IMR-90 (cell line): ENCODE measurements around the gene RAI1. TPM values are rescaled to one million over a fixed set of nuclear protein-coding genes. Genes with fewer than 3 reads are reported as not detected.

ENCODE experiments used
- ATAC-seq: fragments of 200-7000 bp; cut with Tn5 transposase; 2 replicates; pipeline ENCODE4 v1.9.1; 2020; ENCODE audit warnings: low read depth, mild to moderate bottlenecking, moderate library complexity
- BruUV-seq: library from RNA; stranded (reverse); fragments of 400-500 nt; replicated peaks from 2 replicates; lab custom pipeline; 2021; lab: Mats Ljungman, UMichigan
- CTCF ChIA-PET: fragments of 300-600 bp; formaldehyde crosslinking; extraction: SDS; loops from one replicate; lab custom pipeline; 2021; ENCODE audit warnings: antibody characterized with exemption; lab: Yijun Ruan, JAX
- POLR2A ChIA-PET: fragments of 300-600 bp; sonication (Branson Sonifier 250); formaldehyde crosslinking; loops from one replicate; lab custom pipeline; 2022; ENCODE audit warnings: antibody characterized with exemption; ENCODE audit not compliant: unreplicated experiment; lab: Charles Lee
- DNase-seq: peaks from one replicate; pipeline ENCODE4 v3.0.0; 2013
- H2AFZ ChIP-seq: replicated peaks from 2 replicates; pipeline ENCODE3; 2013; ENCODE audit warnings: low read length, mild to moderate bottlenecking; ENCODE audit not compliant: poor library complexity
- H2AK5ac ChIP-seq: 2 replicates; pipeline ENCODE4 v1.6.1; 2013; ENCODE audit warnings: low read depth, low read length, inconsistent platforms
- H2AK9ac ChIP-seq: replicated peaks from 2 replicates; pipeline ENCODE3; 2013; ENCODE audit warnings: mild to moderate bottlenecking, low read depth, low read length, moderate library complexity; ENCODE audit not compliant: poor library complexity
- H2BK120ac ChIP-seq: 2 replicates; pipeline ENCODE4 v1.6.1; 2013; ENCODE audit warnings: low read depth, low read length, inconsistent platforms
- H2BK15ac ChIP-seq: 3 replicates; pipeline ENCODE4 v1.6.1; 2013; ENCODE audit warnings: low read depth, low read length, inconsistent platforms
- H2BK20ac ChIP-seq: 2 replicates; pipeline ENCODE4 v1.6.1; 2013; ENCODE audit warnings: low read depth, mild to moderate bottlenecking, inconsistent platforms, low read length, moderate library complexity
- H2BK5ac ChIP-seq: 2 replicates; pipeline ENCODE4 v1.6.1; 2013; ENCODE audit warnings: mild to moderate bottlenecking, low read depth, low read length, inconsistent platforms; ENCODE audit not compliant: poor library complexity, severe bottlenecking
- H3K14ac ChIP-seq: replicated peaks from 2 replicates; pipeline ENCODE4 v1.6.1; 2013; ENCODE audit warnings: low read depth, low read length, inconsistent platforms
- H3K18ac ChIP-seq: 2 replicates; pipeline ENCODE4 v1.6.1; 2013; ENCODE audit warnings: low read depth, low read length, control low read depth
- H3K23ac ChIP-seq: 2 replicates; pipeline ENCODE4 v1.6.1; 2013; ENCODE audit warnings: low read depth, low read length, inconsistent platforms
- H3K27ac ChIP-seq: 2 replicates; pipeline ENCODE4 v1.5.1; 2013; ENCODE audit warnings: mild to moderate bottlenecking, control low read depth, low read length; ENCODE audit not compliant: insufficient read depth
- H3K27me3 ChIP-seq: 2 replicates; pipeline ENCODE4 v1.6.1; 2013; ENCODE audit warnings: low read length; ENCODE audit not compliant: control insufficient read depth, insufficient read depth
- H3K36me3 ChIP-seq: 2 replicates; pipeline ENCODE4 v1.6.1; 2013; ENCODE audit warnings: low read length, mixed read lengths; ENCODE audit not compliant: control insufficient read depth, insufficient read depth
- H3K4ac ChIP-seq: 2 replicates; pipeline ENCODE4 v1.6.1; 2013; ENCODE audit warnings: low read depth, low read length, inconsistent platforms
- H3K4me1 ChIP-seq: 2 replicates; pipeline ENCODE4 v1.6.1; 2013; ENCODE audit warnings: low read length, mixed read lengths; ENCODE audit not compliant: control insufficient read depth, insufficient read depth
- H3K4me2 ChIP-seq: 2 replicates; pipeline ENCODE4 v1.6.1; 2013; ENCODE audit warnings: low read depth, mild to moderate bottlenecking, control low read depth, low read length, moderate library complexity
- H3K4me3 ChIP-seq: 2 replicates; pipeline ENCODE4 v1.5.1; 2013; ENCODE audit warnings: low read depth, mild to moderate bottlenecking, control low read depth, low read length, moderate library complexity; ENCODE audit not compliant: insufficient read depth
- H3K56ac ChIP-seq: 2 replicates; pipeline ENCODE4 v1.6.1; 2013; ENCODE audit warnings: low read length, inconsistent platforms; ENCODE audit not compliant: insufficient read depth; ENCODE audit errors: extremely low read depth
- H3K79me1 ChIP-seq, 2 experiments: 2 replicates each; pipeline ENCODE4 v1.6.1; 2013; ENCODE audit warnings: low read length in 2 of 2, inconsistent platforms in 1 of 2, low read depth in 1 of 2
- H3K9ac ChIP-seq: 2 replicates; pipeline ENCODE4 v1.6.1; 2013; ENCODE audit warnings: low read depth, low read length, control low read depth
- H3K9me1 ChIP-seq: 2 replicates; pipeline ENCODE4 v1.6.1; 2013; ENCODE audit warnings: low read length, inconsistent platforms; ENCODE audit not compliant: insufficient read depth
- H3K9me3 ChIP-seq: 2 replicates; pipeline ENCODE4 v1.6.1; 2013; ENCODE audit warnings: low read length; ENCODE audit not compliant: control insufficient read depth, insufficient read depth
- H4K20me1 ChIP-seq: 2 replicates; pipeline ENCODE4 v1.6.1; 2013; ENCODE audit warnings: low read length, inconsistent platforms; ENCODE audit not compliant: insufficient read depth
- H4K5ac ChIP-seq: 2 replicates; pipeline ENCODE4 v1.6.1; 2013; ENCODE audit warnings: mild to moderate bottlenecking, low read depth, low read length, control low read depth
- H4K8ac ChIP-seq, 2 experiments: 2 replicates each; pipeline ENCODE4 v1.6.1; 2013; ENCODE audit warnings: low read depth in 2 of 2, low read length in 2 of 2, control low read depth in 1 of 2, inconsistent platforms in 1 of 2
- H4K91ac ChIP-seq: 2 replicates; pipeline ENCODE4 v1.6.1; 2013; ENCODE audit warnings: low read depth, low read length, inconsistent platforms; ENCODE audit not compliant: insufficient read depth
- BHLHE40 ChIP-seq: fragments of 150-350 bp; IDR thresholded peaks from 2 replicates; pipeline ENCODE4 v1.6.1; 2016; ENCODE audit warnings: mild to moderate bottlenecking, low read depth, low read length
- CEBPB ChIP-seq: IDR thresholded peaks from 2 replicates; pipeline ENCODE4 v1.6.1; 2012; ENCODE audit warnings: low read depth, low read length, improper control_type of control experiment
- CHD1 ChIP-seq: IDR thresholded peaks from 2 replicates; pipeline ENCODE4 v1.6.1; 2012; ENCODE audit warnings: low read depth, low read length, improper control_type of control experiment
- FOS ChIP-seq: fragments of 150-350 bp; IDR thresholded peaks from 2 replicates; pipeline ENCODE4 v1.6.1; 2016; ENCODE audit warnings: low read depth, low read length
- MAFK ChIP-seq: IDR thresholded peaks from 2 replicates; pipeline ENCODE4 v1.6.1; 2012; ENCODE audit warnings: low read depth, low read length, improper control_type of control experiment
- MAZ ChIP-seq: IDR thresholded peaks from 2 replicates; pipeline ENCODE4 v1.6.1; 2012; ENCODE audit warnings: low read depth, mild to moderate bottlenecking, low read length, improper control_type of control experiment, moderate library complexity, borderline replicate concordance
- MXI1 ChIP-seq: IDR thresholded peaks from 2 replicates; pipeline ENCODE4 v1.6.1; 2012; ENCODE audit warnings: low read depth, mild to moderate bottlenecking, low read length, moderate library complexity, borderline replicate concordance
- NFE2L2 ChIP-seq: fragments of 150-350 bp; IDR thresholded peaks from 2 replicates; pipeline ENCODE4 v1.6.1; 2016; ENCODE audit warnings: low read depth, mild to moderate bottlenecking, low read length
- POLR2A ChIP-seq: IDR thresholded peaks from 2 replicates; pipeline ENCODE4 v1.6.1; 2012; ENCODE audit warnings: mild to moderate bottlenecking, low read depth, low read length
- RAD21 ChIP-seq: IDR thresholded peaks from 2 replicates; pipeline ENCODE4 v1.6.1; 2012; ENCODE audit warnings: low read length, improper control_type of control experiment
- RCOR1 ChIP-seq: IDR thresholded peaks from 2 replicates; pipeline ENCODE4 v1.6.1; 2012; ENCODE audit warnings: mild to moderate bottlenecking, low read length, improper control_type of control experiment; ENCODE audit not compliant: insufficient replicate concordance
- SMC3 ChIP-seq: fragments of 150-350 bp; IDR thresholded peaks from 2 replicates; pipeline ENCODE4 v1.6.1; 2016; ENCODE audit warnings: low read depth, mild to moderate bottlenecking, antibody characterized with exemption, low read length, moderate library complexity
- USF2 ChIP-seq: fragments of 150-350 bp; IDR thresholded peaks from 2 replicates; pipeline ENCODE4 v1.6.1; 2017; ENCODE audit warnings: mild to moderate bottlenecking, antibody characterized with exemption, low read length, low read depth
- WGBS, 2 experiments: methylation state at CpG; one replicate each; pipeline versions ENCODE4 v1.1.5 to v1.1.7; 2013; ENCODE audit warnings: missing lambda C conversion rate in 2 of 2; ENCODE audit not compliant: insufficient read length in 1 of 2; ENCODE audit errors: extremely low coverage in 2 of 2; 5-methylcytosine and 5-hydroxymethylcytosine counted together
- dilution Hi-C: fragments of 300-500 bp; cut with HindIII; formaldehyde crosslinking; loops from one replicate; pipeline ENCODE4 v1.14.3; 2018; ENCODE audit warnings: low sequenced_read_pairs; ENCODE audit not compliant: unreplicated experiment
- in situ Hi-C: fragments of 300-500 bp; cut with MboI; formaldehyde crosslinking; loops from 3 replicates; pipeline ENCODE4 v1.14.3; 2019; ENCODE audit warnings: low sequenced_read_pairs, inconsistent platforms, mixed read lengths
- intact Hi-C: fragments of 100-400 bp; cut with micrococcal nuclease; formaldehyde crosslinking; loops from 2 replicates; pipeline ENCODE4 v1.10.0; 2022
- polyA plus RNA-seq, 3 experiments: library from polyadenylated mRNA; depleted of rRNA; stranded (reverse); fragments of >200 nt; gene quantifications; 2 replicates each; pipeline ENCODE4 v1.2.3, GENCODE V29; 2012; ENCODE audit warnings: low replicate concordance in 1 of 3
- total RNA-seq: library from RNA; depleted of rRNA; stranded (reverse); fragments of >200 nt; gene quantifications from 2 replicates; pipeline ENCODE4 v1.2.3, GENCODE V29; 2012
- TF ChIP-seq, protein P1 (sequence below): fragments of 150-350 bp; IDR thresholded peaks from 2 replicates; pipeline ENCODE4 v1.6.1; 2016; ENCODE audit warnings: low read depth, mild to moderate bottlenecking, low read length, moderate library complexity, borderline replicate concordance
- TF ChIP-seq, protein P2 (sequence below): conservative IDR thresholded peaks from 2 replicates; pipeline ENCODE4 v1.5.1; 2012; ENCODE audit warnings: mild to moderate bottlenecking, low read depth, low read length, improper control_type of control experiment

RAI1 gene
- total and polyA plus RNA-seq, 2 of the 4 experiments (the other 2 are of a cell fraction): 1.8 to 10.5 TPM

DNA sequence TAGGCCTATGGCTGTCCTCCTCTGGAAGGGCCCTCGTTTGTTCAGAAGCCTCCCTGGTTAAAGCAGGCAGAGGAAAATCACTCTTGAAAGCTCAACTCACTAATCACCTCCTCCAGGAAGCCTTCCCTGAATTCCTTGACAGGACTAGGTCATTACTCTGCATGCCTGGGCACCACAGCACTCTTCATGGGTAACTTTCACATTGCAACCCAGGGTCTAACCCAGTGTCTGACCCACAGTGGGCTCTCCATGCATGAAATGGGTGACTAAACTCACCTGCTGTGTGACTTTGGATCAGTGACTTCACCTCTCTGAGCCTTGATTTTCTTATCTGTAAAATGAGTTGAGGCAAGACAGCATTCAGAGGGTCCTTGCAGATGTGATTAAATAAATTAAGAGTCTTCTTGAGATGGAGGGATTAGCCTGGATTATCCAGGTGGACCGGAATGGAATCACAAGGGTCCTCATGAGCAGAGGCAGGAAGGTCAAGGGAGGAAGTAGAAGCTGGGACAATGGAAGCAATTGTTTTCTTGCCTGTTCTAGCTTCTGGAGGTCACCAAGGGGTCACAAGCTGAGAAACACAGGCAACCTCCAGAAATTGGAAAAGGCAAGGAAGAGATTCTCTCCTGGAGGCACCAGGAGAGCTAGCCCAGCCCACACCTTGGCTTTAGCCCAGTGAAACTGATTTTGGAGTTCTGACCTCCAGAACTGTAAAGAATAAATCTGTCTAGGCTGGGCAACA lies 3.8 kb upstream of the RAI1 start:
- Histone ChIP-seq H4K20me1 (peaks cover 10% of the 10 kb centered on the region; the same call in 1 of the 2 replicates), H3K23ac (no peak overlapping the region; the same call in 1 of the 2 replicates), H3K36me3 (no peaks in the 10 kb centered on the region), H3K27me3 (peaks cover 4% of the 10 kb centered on the region), H3K4me1 (peaks cover 4% of the 10 kb centered on the region; the same call in 1 of the 2 replicates), H3K9me3 (no peaks in the 10 kb centered on the region), H3K4me2 (no peak overlapping the region), H4K8ac (no peak overlapping the region), H3K14ac (no peak overlapping the region), H3K9ac (no peak overlapping the region), H3K4ac (no peak overlapping the region), H2AK5ac (no peak overlapping the region), H3K56ac (no peak overlapping the region), H2AK9ac (no peak overlapping the region), H3K79me1 (no peaks in the 10 kb centered on the region), H4K91ac (no peak overlapping the region), H2AFZ (no peak overlapping the region), H2BK15ac (no peak overlapping the region), H3K18ac (no peak overlapping the region), H2BK20ac (no peak overlapping the region), H3K4me3 (no peak overlapping the region), H2BK120ac (no peak overlapping the region), H3K9me1 (no peaks in the 10 kb centered on the region), H2BK5ac (no peak overlapping the region), H3K27ac (no peak overlapping the region), H4K5ac (no peak overlapping the region)
- WGBS, 2 experiments: no CpG with 5 or more reads among the region's 2 CpGs
- ChIA-PET POLR2A (no interaction called here), CTCF (interaction anchor here (0.6 kb wide), 1 partner anchor 213 kb away, joined by 3 read pairs; no protein-coding TSS in a partner anchor)
- ATAC-seq (no peak), DNase-seq (no peak)
- in situ Hi-C loops (loop anchor here (5.0 kb wide), 1 partner anchor 180 kb away; no protein-coding TSS in a partner anchor), dilution Hi-C loops (no loop called here), intact Hi-C loops (no loop called here)
- no TSS peak for BruUV-seq
- no peak for TF ChIP-seq MXI1
- TF ChIP-seq USF2: no peak
- TF ChIP-seq BHLHE40: no peak
- TF ChIP-seq MAZ: no peak
- TF ChIP-seq FOS: no peak
- no peak for TF ChIP-seq CHD1
- no peak for TF ChIP-seq POLR2A
- no peak for TF ChIP-seq CEBPB
- no peak for TF ChIP-seq RCOR1
- TF ChIP-seq RAD21: no peak
- TF ChIP-seq SMC3: no peak
- TF ChIP-seq NFE2L2: no peak
- no peak for TF ChIP-seq MAFK
- TF ChIP-seq, protein P1, sequence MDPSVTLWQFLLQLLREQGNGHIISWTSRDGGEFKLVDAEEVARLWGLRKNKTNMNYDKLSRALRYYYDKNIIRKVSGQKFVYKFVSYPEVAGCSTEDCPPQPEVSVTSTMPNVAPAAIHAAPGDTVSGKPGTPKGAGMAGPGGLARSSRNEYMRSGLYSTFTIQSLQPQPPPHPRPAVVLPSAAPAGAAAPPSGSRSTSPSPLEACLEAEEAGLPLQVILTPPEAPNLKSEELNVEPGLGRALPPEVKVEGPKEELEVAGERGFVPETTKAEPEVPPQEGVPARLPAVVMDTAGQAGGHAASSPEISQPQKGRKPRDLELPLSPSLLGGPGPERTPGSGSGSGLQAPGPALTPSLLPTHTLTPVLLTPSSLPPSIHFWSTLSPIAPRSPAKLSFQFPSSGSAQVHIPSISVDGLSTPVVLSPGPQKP: no peak
- TF ChIP-seq, protein P2, sequence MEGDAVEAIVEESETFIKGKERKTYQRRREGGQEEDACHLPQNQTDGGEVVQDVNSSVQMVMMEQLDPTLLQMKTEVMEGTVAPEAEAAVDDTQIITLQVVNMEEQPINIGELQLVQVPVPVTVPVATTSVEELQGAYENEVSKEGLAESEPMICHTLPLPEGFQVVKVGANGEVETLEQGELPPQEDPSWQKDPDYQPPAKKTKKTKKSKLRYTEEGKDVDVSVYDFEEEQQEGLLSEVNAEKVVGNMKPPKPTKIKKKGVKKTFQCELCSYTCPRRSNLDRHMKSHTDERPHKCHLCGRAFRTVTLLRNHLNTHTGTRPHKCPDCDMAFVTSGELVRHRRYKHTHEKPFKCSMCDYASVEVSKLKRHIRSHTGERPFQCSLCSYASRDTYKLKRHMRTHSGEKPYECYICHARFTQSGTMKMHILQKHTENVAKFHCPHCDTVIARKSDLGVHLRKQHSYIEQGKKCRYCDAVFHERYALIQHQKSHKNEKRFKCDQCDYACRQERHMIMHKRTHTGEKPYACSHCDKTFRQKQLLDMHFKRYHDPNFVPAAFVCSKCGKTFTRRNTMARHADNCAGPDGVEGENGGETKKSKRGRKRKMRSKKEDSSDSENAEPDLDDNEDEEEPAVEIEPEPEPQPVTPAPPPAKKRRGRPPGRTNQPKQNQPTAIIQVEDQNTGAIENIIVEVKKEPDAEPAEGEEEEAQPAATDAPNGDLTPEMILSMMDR: no peak
